Neuronal stem cell (in vitro differentiated cells): ENCODE measurements around the gene GGA2.
"Not testable (repeated sequence)": the region's sequence is repeated elsewhere in the genome, so short reads cannot be mapped to it uniquely, and the experiment has no call there.

Source experiments
- DNase-seq: peaks from one replicate; pipeline ENCODE4 v3.0.0-alpha.2; 2013; ENCODE audit warnings: low spot score
- H2AFZ ChIP-seq: one replicate; pipeline ENCODE4 v1.6.1; 2013; ENCODE audit warnings: mild to moderate bottlenecking, low read length, inconsistent platforms
- H2AK5ac ChIP-seq: 2 replicates; pipeline ENCODE4 v1.6.1; 2013; ENCODE audit warnings: low read depth, mild to moderate bottlenecking, inconsistent platforms, low read length, moderate library complexity, mixed read lengths
- H2BK120ac ChIP-seq: 2 replicates; pipeline ENCODE4 v1.6.1; 2013; ENCODE audit warnings: low read depth, mild to moderate bottlenecking, inconsistent platforms, low read length, moderate library complexity, mixed read lengths
- H2BK12ac ChIP-seq: one replicate; pipeline ENCODE4 v1.6.1; 2013; ENCODE audit warnings: low read length, inconsistent platforms
- H2BK15ac ChIP-seq: 2 replicates; pipeline ENCODE4 v1.6.1; 2013; ENCODE audit warnings: mild to moderate bottlenecking, low read length, inconsistent platforms, mixed read lengths
- H2BK5ac ChIP-seq: one replicate; pipeline ENCODE4 v1.6.1; 2013; ENCODE audit warnings: inconsistent platforms, mild to moderate bottlenecking, low read length, moderate library complexity
- H3K14ac ChIP-seq: one replicate; pipeline ENCODE4 v1.6.1; 2013; ENCODE audit warnings: low read length, inconsistent platforms
- H3K18ac ChIP-seq: 2 replicates; pipeline ENCODE4 v1.6.1; 2013; ENCODE audit warnings: low read length, inconsistent platforms
- H3K23ac ChIP-seq: 2 replicates; pipeline ENCODE4 v1.6.1; 2013; ENCODE audit warnings: low read depth, mild to moderate bottlenecking, mixed read lengths, low read length, inconsistent platforms; ENCODE audit not compliant: poor library complexity
- H3K27ac ChIP-seq: replicated peaks from 3 replicates; pipeline ENCODE4 v1.5.1; 2013; ENCODE audit warnings: low read length, inconsistent platforms
- H3K27me3 ChIP-seq, 3 experiments: 2 replicates each; pipeline ENCODE4 v1.6.1; 2013; ENCODE audit warnings: low read length in 3 of 3, mild to moderate bottlenecking in 2 of 3, inconsistent platforms in 1 of 3, low read depth in 1 of 3, mixed read lengths in 1 of 3, moderate library complexity in 1 of 3; ENCODE audit not compliant: control insufficient read depth in 3 of 3, insufficient read depth in 3 of 3
- H3K36me3 ChIP-seq, 2 donors: replicated peaks in 1 of 2; 2 replicates each; pipeline ENCODE4 v1.6.1; 2013; ENCODE audit warnings: low read length in 2 of 2; ENCODE audit not compliant: control insufficient read depth in 2 of 2, insufficient read depth in 2 of 2
- H3K4ac ChIP-seq: 2 replicates; pipeline ENCODE4 v1.6.1; 2013; ENCODE audit warnings: inconsistent platforms, mild to moderate bottlenecking, low read length, moderate library complexity
- H3K4me1 ChIP-seq, 2 donors: 1 replicate in 1 of 2; 2 replicates in 1 of 2; pipeline ENCODE4 v1.6.1; 2013; ENCODE audit warnings: low read length in 2 of 2, low read depth in 1 of 2; ENCODE audit not compliant: control insufficient read depth in 2 of 2, insufficient read depth in 1 of 2
- H3K4me2 ChIP-seq: one replicate; pipeline ENCODE4 v1.6.1; 2013; ENCODE audit warnings: mild to moderate bottlenecking, low read length, inconsistent platforms; ENCODE audit not compliant: insufficient read depth, poor library complexity, severe bottlenecking
- H3K4me3 ChIP-seq, 2 donors: 2 replicates each; pipeline ENCODE4 v1.5.1; 2013; ENCODE audit warnings: low read length in 2 of 2, mild to moderate bottlenecking in 2 of 2, inconsistent platforms in 1 of 2, moderate library complexity in 1 of 2
- H3K79me1 ChIP-seq: one replicate; pipeline ENCODE4 v1.6.1; 2013; ENCODE audit warnings: low read depth, mild to moderate bottlenecking, inconsistent platforms, low read length, moderate library complexity
- H3K9ac ChIP-seq: one replicate; pipeline ENCODE4 v1.6.1; 2013; ENCODE audit warnings: mild to moderate bottlenecking, low read depth, low read length, inconsistent platforms; ENCODE audit not compliant: poor library complexity
- H3K9me3 ChIP-seq, 2 donors: replicated peaks in 1 of 2; 2 replicates each; pipeline versions ENCODE3 to v1.6.1; 2013; ENCODE audit warnings: low read length in 2 of 2, mild to moderate bottlenecking in 2 of 2, inconsistent platforms in 1 of 2, low read depth in 1 of 2, mixed read lengths in 1 of 2, moderate library complexity in 1 of 2; ENCODE audit not compliant: control insufficient read depth in 2 of 2, insufficient read depth in 1 of 2
- H4K8ac ChIP-seq: one replicate; pipeline ENCODE4 v1.6.1; 2013; ENCODE audit warnings: low read depth, mild to moderate bottlenecking, inconsistent platforms, low read length, moderate library complexity
- H4K91ac ChIP-seq: one replicate; pipeline ENCODE4 v1.6.1; 2013; ENCODE audit warnings: low read length, low read depth, mild to moderate bottlenecking, inconsistent platforms; ENCODE audit not compliant: poor library complexity
- WGBS, 2 donors: extraction: QIAGEN DNeasy Blood & Tissue Kit; methylation state at CpG; one replicate each; pipeline ENCODE4 v1.1.7; 2013; ENCODE audit warnings: missing lambda C conversion rate in 2 of 2, mixed read lengths in 1 of 2; ENCODE audit not compliant: insufficient read length in 2 of 2, insufficient replicate concordance in 1 of 2; ENCODE audit errors: extremely low coverage in 2 of 2; 5-methylcytosine and 5-hydroxymethylcytosine counted together

Gene GGA2

GRCh38 chr16:23514381-23515152 lies 4.3 kb upstream of the GGA2 start:
- H2AFZ ChIP-seq = no peak overlapping the region
- no peak overlapping the region for H4K8ac ChIP-seq
- no peak overlapping the region for H2BK120ac ChIP-seq
- no peak overlapping the region for H2BK5ac ChIP-seq
- no peak overlapping the region for H3K9ac ChIP-seq
- peaks cover 2 to 22% of the 10 kb centered on the region in 2 donors for H3K36me3 ChIP-seq
- no peak overlapping the region for H3K23ac ChIP-seq
- H3K27ac ChIP-seq = no peak overlapping the region
- H3K27me3 ChIP-seq = no peaks in the 10 kb centered on the region
- H3K4me3 ChIP-seq = no peak overlapping the region
- H3K14ac ChIP-seq = no peak overlapping the region
- WGBS, 2 donors = no CpG with 5 or more reads among the region's 7 CpGs
- DNase-seq = no peak
- H2AK5ac ChIP-seq = no peak overlapping the region
- H3K18ac ChIP-seq = no peak overlapping the region
- H3K4me1 ChIP-seq = peaks cover 0 to 2% of the 10 kb centered on the region in 2 donors
- H2BK15ac ChIP-seq = no peak overlapping the region
- no peak overlapping the region for H4K91ac ChIP-seq
- peaks cover 2% of the 10 kb centered on the region for H3K79me1 ChIP-seq
- no peaks in the 10 kb centered on the region for H3K9me3 ChIP-seq
- no peak overlapping the region for H3K4ac ChIP-seq
- H2BK12ac ChIP-seq = no peak overlapping the region
- no peak overlapping the region for H3K4me2 ChIP-seq

- Histone ChIP-seq H2BK12ac (no peak overlapping the region), H3K4ac (no peak overlapping the region), H3K9me3 (no peaks in the 10 kb centered on the region), H2AFZ (no peak overlapping the region), H4K91ac (no peak overlapping the region), H2BK5ac (no peak overlapping the region), H3K4me2 (no peak overlapping the region), H3K4me3 (no peak overlapping the region), H3K27me3 (no peaks in the 10 kb centered on the region), H3K18ac (no peak overlapping the region), H3K9ac (no peak overlapping the region), H2BK15ac (no peak overlapping the region), H3K79me1 (no peaks in the 10 kb centered on the region), H3K14ac (no peak overlapping the region), H2BK120ac (no peak overlapping the region), H2AK5ac (no peak overlapping the region), H3K23ac (no peak overlapping the region), H3K27ac (no peak overlapping the region), H3K4me1 (peaks cover 5 to 6% of the 10 kb centered on the region in 2 donors), H3K36me3 (peaks cover 2 to 22% of the 10 kb centered on the region in 2 donors), H4K8ac (no peak overlapping the region)
- no peak for DNase-seq
- WGBS, 2 donors = no CpG with 5 or more reads among the region's 4 CpGs
Measured at GRCh38 chr16:23512168-23512695, 1.9 kb upstream of the GGA2 start.

DNA sequence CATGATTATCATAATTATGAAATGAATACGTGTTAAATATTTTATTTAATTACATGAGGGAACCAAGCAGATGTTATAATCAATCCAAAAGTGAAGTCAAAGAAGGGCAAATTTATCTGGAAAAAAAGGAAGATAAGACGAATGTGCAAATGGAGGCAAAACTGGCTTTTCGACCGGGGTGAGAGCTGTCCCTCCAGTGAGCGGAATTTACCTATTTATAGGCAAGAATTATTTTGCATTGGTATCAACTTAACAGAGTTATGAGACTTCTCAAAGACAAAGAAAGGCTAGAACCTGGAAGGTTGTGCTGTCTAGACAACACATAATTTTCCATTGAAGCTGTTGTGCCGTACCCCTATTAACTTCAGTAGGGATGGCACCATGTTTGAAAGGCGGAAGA lies 1.4 kb upstream of the GGA2 start:
- Histone ChIP-seq H2AK5ac (no peak overlapping the region), H4K91ac (no peak overlapping the region), H3K18ac (no peak overlapping the region), H2BK5ac (no peak overlapping the region), H3K4ac (no peak overlapping the region), H3K9ac (no peak overlapping the region), H2AFZ (no peak overlapping the region), H3K4me3 (no peak overlapping the region), H3K27me3 (no peaks in the 10 kb centered on the region), H3K23ac (no peak overlapping the region), H3K9me3 (no peaks in the 10 kb centered on the region), H3K4me1 (peaks cover 6% of the 10 kb centered on the region in 2 donors), H3K4me2 (no peak overlapping the region), H2BK15ac (no peak overlapping the region), H3K79me1 (no peaks in the 10 kb centered on the region), H3K27ac (no peak overlapping the region), H2BK12ac (no peak overlapping the region), H4K8ac (no peak overlapping the region), H3K14ac (no peak overlapping the region), H2BK120ac (no peak overlapping the region), H3K36me3 (peaks cover 2 to 25% of the 10 kb centered on the region in 2 donors)
- WGBS, 2 donors = no CpG with 5 or more reads among the region's 7 CpGs
- no peak for DNase-seq

GRCh38 chr16:23510915-23511270 lies 599 bp upstream of the GGA2 start:
- not testable (repeated sequence) for H3K4ac ChIP-seq, H3K23ac ChIP-seq, H2BK15ac ChIP-seq, H3K9ac ChIP-seq, H3K79me1 ChIP-seq, H3K27me3 ChIP-seq, H3K14ac ChIP-seq, H2BK12ac ChIP-seq, DNase-seq, H2BK120ac ChIP-seq, H2BK5ac ChIP-seq, H4K91ac ChIP-seq, H3K9me3 ChIP-seq, H2AK5ac ChIP-seq, H3K27ac ChIP-seq, H3K18ac ChIP-seq, H4K8ac ChIP-seq
- H3K4me2 ChIP-seq = peak overlapping the region; percentile 52
- peaks cover 2 to 32% of the 10 kb centered on the region in 2 donors for H3K36me3 ChIP-seq
- H3K4me1 ChIP-seq = peaks cover 10 to 14% of the 10 kb centered on the region in 2 donors
- no CpG with 5 or more reads among the region's 10 CpGs for WGBS, 2 donors
- peak overlapping the region; percentile 91 for H2AFZ ChIP-seq
- peak overlapping the region; percentile 56 to 93 for H3K4me3 ChIP-seq
